ENCODE data around the gene MAGEA11. TPM values are rescaled to one million over a fixed set of nuclear protein-coding genes. Genes with fewer than 3 reads are reported as not detected.

MAGEA11 gene
- polyA plus RNA-seq, 3 donors: 0.03 TPM; not detected in 2

Other genes with a start within 250 kb of the MAGEA11 start
- 10 to 100 TPM; 25.5 to 40.1 (median 37.8) TPM for gene IDS, start 206.8 kb upstream of the MAGEA11 start, polyA plus RNA-seq (ENCODE audit: insufficient read length in 3 of 3)
- 10 to 100 TPM; 18.9 to 23.3 (median 21.8) TPM for gene EOLA1, start 171.0 kb upstream of the MAGEA11 start, polyA plus RNA-seq (ENCODE audit: insufficient read length in 3 of 3)
- gene HSFX3, start 162.1 kb upstream of the MAGEA11 start, polyA plus RNA-seq (ENCODE audit: insufficient read length in 3 of 3): under 1 TPM in 1 of 3 donors, not detected in 2; 0.31 TPM
- gene MAGEA9B, start 124.6 kb upstream of the MAGEA11 start, polyA plus RNA-seq (ENCODE audit: insufficient read length in 3 of 3): not detected
- under 1 TPM; 0.16 to 0.24 (median 0.17) TPM for gene HSFX2, start 116.7 kb upstream of the MAGEA11 start, polyA plus RNA-seq (ENCODE audit: insufficient read length in 3 of 3)
- gene TMEM185A, start 80.3 kb upstream of the MAGEA11 start, polyA plus RNA-seq (ENCODE audit: insufficient read length in 3 of 3): 10 to 100 TPM; 39.1 to 47.5 (median 39.5) TPM
- gene HSFX1, start 62.0 kb downstream of the MAGEA11 start, polyA plus RNA-seq (ENCODE audit: insufficient read length in 3 of 3): 1 to 10 TPM; 1.8 to 3.7 (median 3.6) TPM
- not detected for gene MAGEA9, start 69.9 kb downstream of the MAGEA11 start, polyA plus RNA-seq (ENCODE audit: insufficient read length in 3 of 3)
- under 1 TPM; 0.19 to 0.73 (median 0.29) TPM for gene MAGEA8, start 169.1 kb downstream of the MAGEA11 start, polyA plus RNA-seq (ENCODE audit: insufficient read length in 3 of 3)
- under 1 TPM in 1 of 3 donors, not detected in 2; 0.22 TPM for gene HSFX4, start 217.5 kb downstream of the MAGEA11 start, polyA plus RNA-seq (ENCODE audit: insufficient read length in 3 of 3)
- gene EOLA2, start 226.4 kb downstream of the MAGEA11 start, polyA plus RNA-seq (ENCODE audit: insufficient read length in 3 of 3): 10 to 100 TPM; 31.4 to 31.8 (median 31.6) TPM

All from renal pelvis (tissue), 3 donors.